Activated CD4-positive, alpha-beta memory T cell treated with anti-CD3 and anti-CD28 coated beads, Interleukin-2, amount 10 ng/mL, durations not matched to agents 7 days and 5 days (primary cell): ENCODE data around the gene CRAMP1. TPM values are rescaled to one million over a fixed set of nuclear protein-coding genes. Genes with fewer than 3 reads are reported as not detected.
A peak's percentile ranks its signal among the peaks of the same experiment; 100 is the strongest.

Experiments used
- CTCF ChIA-PET: fragments of 350-600 bp; sonication (Branson Sonifier 250); formaldehyde crosslinking; loops from one replicate; lab custom pipeline; 2021; ENCODE audit warnings: antibody characterized with exemption, inconsistent platforms; lab: Charles Lee
- POLR2A ChIA-PET: fragments of 350-600 bp; sonication (Branson Sonifier 250); formaldehyde crosslinking; loops from one replicate; lab custom pipeline; 2021; ENCODE audit warnings: antibody characterized with exemption; lab: Charles Lee
- DNase-seq: peaks from one replicate; pipeline ENCODE4 v3.0.0-alpha.2; 2020
- H3K27ac Mint-ChIP-seq: one replicate; pipeline ENCODE4 v1.8.0; 2021; ENCODE audit warnings: mild to moderate bottlenecking, mixed read lengths
- H3K27me3 Mint-ChIP-seq: one replicate; pipeline ENCODE4 v1.8.0; 2021; ENCODE audit warnings: mixed read lengths
- H3K36me3 Mint-ChIP-seq: one replicate; pipeline ENCODE4 v1.8.0; 2021; ENCODE audit warnings: low read depth, mixed read lengths
- H3K4me1 Mint-ChIP-seq: one replicate; pipeline ENCODE4 v1.8.0; 2021; ENCODE audit warnings: mixed read lengths
- H3K4me3 Mint-ChIP-seq: one replicate; pipeline ENCODE4 v1.8.0; 2021; ENCODE audit warnings: mild to moderate bottlenecking, mixed read lengths
- H3K9me3 Mint-ChIP-seq: one replicate; pipeline ENCODE4 v1.8.0; 2021; ENCODE audit warnings: mixed read lengths
- total RNA-seq, 2 experiments: library from RNA; stranded (reverse); gene quantifications; one replicate each; pipeline ENCODE4 v1.2.3, GENCODE V29; 2021

CRAMP1 gene
- total RNA-seq, 2 experiments from 2014 or later: 24.2 to 24.5 TPM

GRCh38 chr16:1607971-1608370, 4.2 kb upstream of the CRAMP1 start:
- ChIA-PET POLR2A (no interaction called here), CTCF (no interaction called here)
- no peak for DNase-seq
- Mint-ChIP-seq H3K9me3 (no peaks in the 10 kb centered on the region), H3K27ac (no peak overlapping the region), H3K4me1 (peaks cover 23% of the 10 kb centered on the region), H3K27me3 (no peaks in the 10 kb centered on the region), H3K4me3 (no peak overlapping the region), H3K36me3 (no peaks in the 10 kb centered on the region)

GRCh38 chr16:1610071-1610898, 1.9 kb upstream of the CRAMP1 start:
- Mint-ChIP-seq H3K4me1 (peaks cover 34% of the 10 kb centered on the region), H3K9me3 (no peaks in the 10 kb centered on the region), H3K27me3 (no peaks in the 10 kb centered on the region), H3K36me3 (peaks cover 6% of the 10 kb centered on the region), H3K4me3 (peak overlapping the region; percentile 86), H3K27ac (peak overlapping the region; percentile 100)
- POLR2A ChIA-PET: interaction anchor here (0.9 to 3.7 kb wide), 12 partner anchors 10 to 217 kb away, joined by 3 to 25 read pairs (median 4); partner anchors contain the start of genes FAHD1, HAGH, JPT2 and MAPK8IP3
- DNase-seq: peak; percentile 92
- CTCF ChIA-PET: interaction anchor here (0.6 to 1.3 kb wide), 3 partner anchors 68 to 194 kb away, joined by 3 read pairs; partner anchors contain the start of gene JPT2

- Mint-ChIP-seq H3K27ac (peak overlapping the region; percentile 100), H3K4me3 (peak overlapping the region; percentile 86), H3K9me3 (no peaks in the 10 kb centered on the region), H3K27me3 (no peaks in the 10 kb centered on the region), H3K4me1 (peaks cover 40% of the 10 kb centered on the region), H3K36me3 (peaks cover 12% of the 10 kb centered on the region)
- CTCF ChIA-PET: interaction anchor here (0.6 to 1.4 kb wide), 5 partner anchors 67 to 268 kb away, joined by 3 to 6 read pairs (median 3); partner anchors contain the start of genes JPT2 and MAPK8IP3
- no peak for DNase-seq
- POLR2A ChIA-PET: interaction anchor here (0.9 to 3.7 kb wide), 17 partner anchors 9 to 302 kb away, joined by 3 to 25 read pairs (median 4); partner anchors contain the start of genes FAHD1, HAGH, JPT2 and MAPK8IP3
Measured at GRCh38 chr16:1610899-1611632, 1.1 kb upstream of the CRAMP1 start.

GRCh38 chr16:1613211-1613622, 1.1 kb downstream of the CRAMP1 start:
- Mint-ChIP-seq H3K27me3 (no peaks in the 10 kb centered on the region), H3K9me3 (no peaks in the 10 kb centered on the region), H3K27ac (peak overlapping the region; percentile 69), H3K4me3 (peak overlapping the region; percentile 89), H3K36me3 (peaks cover 25% of the 10 kb centered on the region), H3K4me1 (peaks cover 45% of the 10 kb centered on the region)
- DNase-seq: no peak
- ChIA-PET POLR2A (interaction anchor here (0.7 to 3.7 kb wide), 3 partner anchors 28 to 93 kb away, joined by 3 to 15 read pairs (median 3); partner anchors contain the start of gene MAPK8IP3), CTCF (interaction anchor here (0.9 kb wide), 1 partner anchor 93 kb away, joined by 5 read pairs; the partner anchor contains the start of gene MAPK8IP3)

- Mint-ChIP-seq H3K36me3 (peaks cover 30% of the 10 kb centered on the region), H3K9me3 (no peaks in the 10 kb centered on the region), H3K4me1 (peaks cover 49% of the 10 kb centered on the region), H3K27ac (peak overlapping the region; percentile 69), H3K27me3 (no peaks in the 10 kb centered on the region), H3K4me3 (peak overlapping the region; percentile 89)
- ChIA-PET CTCF (interaction anchor here (0.9 kb wide), 1 partner anchor 92 kb away, joined by 5 read pairs; the partner anchor contains the start of gene MAPK8IP3), POLR2A (interaction anchor here (0.7 to 3.7 kb wide), 3 partner anchors 27 to 92 kb away, joined by 3 to 15 read pairs (median 3); partner anchors contain the start of gene MAPK8IP3)
- peak; percentile 25 for DNase-seq
Measured at GRCh38 chr16:1613728-1614455, 1.7 kb downstream of the CRAMP1 start.

GRCh38 chr16:1614456-1615102, 2.4 kb downstream of the CRAMP1 start:
- H3K27ac Mint-ChIP-seq: no peak overlapping the region
- H3K27me3 Mint-ChIP-seq: no peaks in the 10 kb centered on the region
- H3K36me3 Mint-ChIP-seq: peaks cover 34% of the 10 kb centered on the region
- peak; percentile 25 for DNase-seq
- CTCF ChIA-PET: no interaction called here
- H3K9me3 Mint-ChIP-seq: no peaks in the 10 kb centered on the region
- peak overlapping the region; percentile 77 for H3K4me3 Mint-ChIP-seq
- POLR2A ChIA-PET: interaction anchor here (1.1 to 3.7 kb wide), 2 partner anchors 26 to 91 kb away, joined by 3 to 15 read pairs; partner anchors contain the start of gene MAPK8IP3
- H3K4me1 Mint-ChIP-seq: peaks cover 50% of the 10 kb centered on the region

- Mint-ChIP-seq H3K36me3 (peaks cover 43% of the 10 kb centered on the region), H3K9me3 (no peaks in the 10 kb centered on the region), H3K4me3 (peak overlapping the region; percentile 66), H3K4me1 (peaks cover 54% of the 10 kb centered on the region), H3K27ac (no peak overlapping the region), H3K27me3 (no peaks in the 10 kb centered on the region)
- POLR2A ChIA-PET: interaction anchor here (3.7 kb wide), 1 partner anchor 90 kb away, joined by 15 read pairs; the partner anchor contains the start of gene MAPK8IP3
- CTCF ChIA-PET: no interaction called here
- no peak for DNase-seq
Measured at GRCh38 chr16:1615761-1616160, 3.6 kb downstream of the CRAMP1 start.

GRCh38 chr16:1619976-1620375, 7.8 kb downstream of the CRAMP1 start:
- ChIA-PET POLR2A (interaction anchor here (1.6 kb wide), 1 partner anchor 9 kb away, joined by 5 read pairs; the partner anchor contains the start of gene IFT140), CTCF (interaction anchor here (1.0 kb wide), 1 partner anchor 86 kb away, joined by 3 read pairs; the partner anchor contains the start of gene MAPK8IP3)
- H3K27me3 Mint-ChIP-seq: no peaks in the 10 kb centered on the region
- H3K4me3 Mint-ChIP-seq: no peak overlapping the region
- no peaks in the 10 kb centered on the region for H3K9me3 Mint-ChIP-seq
- no peak for DNase-seq
- no peak overlapping the region for H3K27ac Mint-ChIP-seq
- peaks cover 42% of the 10 kb centered on the region for H3K4me1 Mint-ChIP-seq
- H3K36me3 Mint-ChIP-seq: peaks cover 51% of the 10 kb centered on the region

GRCh38 chr16:1620391-1620790, 8.2 kb downstream of the CRAMP1 start:
- peaks cover 38% of the 10 kb centered on the region for H3K4me1 Mint-ChIP-seq
- peaks cover 47% of the 10 kb centered on the region for H3K36me3 Mint-ChIP-seq
- no peak overlapping the region for H3K4me3 Mint-ChIP-seq
- DNase-seq: no peak
- CTCF ChIA-PET: interaction anchor here (1.0 kb wide), 1 partner anchor 85 kb away, joined by 3 read pairs; the partner anchor contains the start of gene MAPK8IP3
- no peak overlapping the region for H3K27ac Mint-ChIP-seq
- no peaks in the 10 kb centered on the region for H3K9me3 Mint-ChIP-seq
- POLR2A ChIA-PET: interaction anchor here (1.6 kb wide), 1 partner anchor 9 kb away, joined by 5 read pairs; the partner anchor contains the start of gene IFT140
- no peaks in the 10 kb centered on the region for H3K27me3 Mint-ChIP-seq

GRCh38 chr16:1621851-1622250, 9.7 kb downstream of the CRAMP1 start:
- peaks cover 51% of the 10 kb centered on the region for H3K36me3 Mint-ChIP-seq
- peaks cover 30% of the 10 kb centered on the region for H3K4me1 Mint-ChIP-seq
- no peaks in the 10 kb centered on the region for H3K9me3 Mint-ChIP-seq
- no peaks in the 10 kb centered on the region for H3K27me3 Mint-ChIP-seq
- no peak for DNase-seq
- no peak overlapping the region for H3K27ac Mint-ChIP-seq
- ChIA-PET CTCF (no interaction called here), POLR2A (no interaction called here)
- H3K4me3 Mint-ChIP-seq: no peak overlapping the region

- DNase-seq: no peak
- peaks cover 29% of the 10 kb centered on the region for H3K36me3 Mint-ChIP-seq
- no peak overlapping the region for H3K27ac Mint-ChIP-seq
- no peaks in the 10 kb centered on the region for H3K9me3 Mint-ChIP-seq
- ChIA-PET CTCF (no interaction called here), POLR2A (no interaction called here)
- H3K27me3 Mint-ChIP-seq: no peaks in the 10 kb centered on the region
- no peak overlapping the region for H3K4me3 Mint-ChIP-seq
- peaks cover 4% of the 10 kb centered on the region for H3K4me1 Mint-ChIP-seq
Measured at GRCh38 chr16:1626327-1626726, 14.2 kb downstream of the CRAMP1 start.
